Endothelial cell of umbilical vein (primary cell): ENCODE results near the gene NF2. TPM values are rescaled to one million over a fixed set of nuclear protein-coding genes. Genes with fewer than 3 reads are reported as not detected.

Experiments
- BruUV-seq: library from RNA; stranded (reverse); fragments of 400-500 nt; replicated peaks from 2 replicates; lab custom pipeline; 2021; lab: Mats Ljungman, UMichigan
- CTCF ChIA-PET: fragments of 300-600, 350-600 bp; sonication (Branson Sonifier 250); formaldehyde crosslinking; loops from one replicate; lab custom pipeline; 2021; ENCODE audit warnings: antibody characterized with exemption, inconsistent platforms; lab: Charles Lee
- POLR2A ChIA-PET: fragments of 300-600, 350-600 bp; sonication (Branson Sonifier 250); formaldehyde crosslinking; loops from one replicate; lab custom pipeline; 2021; ENCODE audit warnings: antibody characterized with exemption, inconsistent platforms; lab: Charles Lee
- DNase-seq: peaks from one replicate; pipeline ENCODE4 v3.0.0-alpha.2; 2011; ENCODE audit warnings: low read depth, low spot score
- FAIRE-seq: peaks from 2 replicates; lab custom pipeline; 2011; peaks lifted over from hg19 to GRCh38; lab: Jason Lieb, UNC
- H2AFZ ChIP-seq: 2 replicates; pipeline ENCODE4 v1.6.0; 2012; ENCODE audit warnings: low read depth, low read length, control low read depth, inconsistent platforms
- H3K27ac ChIP-seq: 2 replicates; pipeline ENCODE4 v1.5.1; 2011; ENCODE audit warnings: low read depth, mild to moderate bottlenecking, control low read depth, low read length, moderate library complexity; ENCODE audit not compliant: insufficient read depth
- H3K27me3 ChIP-seq, 2 experiments: 2 replicates each; pipeline versions ENCODE4 v1.6.0 to v1.6.1; 2011; ENCODE audit warnings: low read length in 2 of 2, mixed read lengths in 1 of 2; ENCODE audit not compliant: control insufficient read depth in 2 of 2, insufficient read depth in 2 of 2
- H3K36me3 ChIP-seq, 2 experiments: 2 replicates in 1 of 2; 3 replicates in 1 of 2; pipeline ENCODE4 v1.5.1; 2011; ENCODE audit warnings: low read length in 2 of 2, mild to moderate bottlenecking in 1 of 2, moderate library complexity in 1 of 2; ENCODE audit not compliant: control insufficient read depth in 2 of 2, insufficient read depth in 2 of 2; ENCODE audit errors: extremely low read depth in 1 of 2
- H3K4me1 ChIP-seq: 3 replicates; pipeline ENCODE4 v1.5.1; 2011; ENCODE audit warnings: mild to moderate bottlenecking, low read length; ENCODE audit not compliant: control insufficient read depth, insufficient read depth; ENCODE audit errors: extremely low read depth
- H3K4me2 ChIP-seq: 2 replicates; pipeline ENCODE4 v1.6.1; 2011; ENCODE audit warnings: low read length, control low read depth, mixed read lengths; ENCODE audit not compliant: insufficient read depth
- H3K4me3 ChIP-seq, 3 experiments: fragments of 200-600 bp in 1 of 3; sonication (generic), shearing (Covaris generic) in 1 of 3; replicated peaks in 1 of 3; 2 replicates each; pipeline ENCODE4 v1.5.1; 2011 to 2016; ENCODE audit warnings: control low read depth in 3 of 3, low read length in 3 of 3, mild to moderate bottlenecking in 2 of 3, inconsistent platforms in 1 of 3, low read depth in 1 of 3, moderate library complexity in 1 of 3; ENCODE audit not compliant: insufficient read depth in 1 of 3
- H3K79me2 ChIP-seq: 2 replicates; pipeline ENCODE4 v1.6.0; 2012; ENCODE audit warnings: low read length, inconsistent platforms; ENCODE audit not compliant: control insufficient read depth, insufficient read depth
- H3K9ac ChIP-seq: replicated peaks from 2 replicates; pipeline ENCODE3; 2011; ENCODE audit warnings: low read length, control low read depth; ENCODE audit not compliant: insufficient read depth; ENCODE audit errors: extremely low read depth
- H3K9me1 ChIP-seq: replicated peaks from 3 replicates; pipeline ENCODE4 v1.6.0; 2011; ENCODE audit warnings: mild to moderate bottlenecking, low read length; ENCODE audit not compliant: control insufficient read depth, insufficient read depth; ENCODE audit errors: extremely low read depth
- H3K9me3 ChIP-seq: replicated peaks from 2 replicates; pipeline ENCODE4 v1.5.1; 2012; ENCODE audit warnings: low read length, inconsistent platforms; ENCODE audit not compliant: control insufficient read depth, insufficient read depth
- H4K20me1 ChIP-seq: replicated peaks from 2 replicates; pipeline ENCODE3; 2011; ENCODE audit warnings: mild to moderate bottlenecking, low read length; ENCODE audit not compliant: control insufficient read depth, insufficient read depth; ENCODE audit errors: extremely low read depth
- EZH2 ChIP-seq: IDR thresholded peaks from 2 replicates; pipeline ENCODE4 v1.6.1; 2012; ENCODE audit warnings: borderline replicate concordance, low read depth, mild to moderate bottlenecking, moderate library complexity, low read length, inconsistent platforms; ENCODE audit not compliant: severe bottlenecking
- FOS ChIP-seq: IDR thresholded peaks from 2 replicates; pipeline ENCODE4 v1.6.1; 2011; ENCODE audit warnings: mild to moderate bottlenecking, low read length, moderate library complexity, borderline replicate concordance; ENCODE audit not compliant: insufficient read depth
- GATA2 ChIP-seq: IDR thresholded peaks from 2 replicates; pipeline ENCODE4 v1.7.0; 2011; ENCODE audit warnings: low read depth, mild to moderate bottlenecking, moderate library complexity, mixed read lengths, low read length; ENCODE audit not compliant: insufficient read length, insufficient read depth
- JUN ChIP-seq: IDR thresholded peaks from 2 replicates; pipeline ENCODE4 v1.6.1; 2011; ENCODE audit warnings: borderline replicate concordance, low read depth; ENCODE audit not compliant: insufficient read length, insufficient read depth
- MYC ChIP-seq: IDR thresholded peaks from one replicate; pipeline ENCODE4 v1.6.1; 2011; ENCODE audit warnings: mild to moderate bottlenecking, low read depth, low read length
- POLR2A ChIP-seq: IDR thresholded peaks from 2 replicates; pipeline ENCODE4 v1.6.1; 2012; ENCODE audit warnings: low read depth, mild to moderate bottlenecking, control low read depth, low read length
- POLR2AphosphoS5 ChIP-seq: IDR thresholded peaks from 2 replicates; pipeline ENCODE4 v1.6.1; 2012; ENCODE audit warnings: low read depth, mild to moderate bottlenecking, control low read depth, low read length, moderate library complexity; ENCODE audit not compliant: insufficient read depth
- dilution Hi-C: fragments of 300-500 bp; cut with MboI; formaldehyde crosslinking; loops from one replicate; pipeline ENCODE4 v1.15.0; 2019; ENCODE audit warnings: low sequenced_read_pairs; ENCODE audit not compliant: extremely low pct_ligation_motif_present
- intact Hi-C: fragments of 100-400 bp; cut with micrococcal nuclease; formaldehyde crosslinking; loops from one replicate; pipeline ENCODE4 v1.10.0; 2022
- polyA plus RNA-seq, 4 experiments: library from polyadenylated mRNA; depleted of rRNA in 3 of 4; stranded (reverse) in 3 of 4; unstranded in 1 of 4; fragments of >200 nt; gene quantifications; 2 replicates each; pipeline versions ENCODE4 v1.2.1 to v1.2.3, GENCODE V29; 2011 to 2012; ENCODE audit warnings: missing spikeins in 1 of 4
- total RNA-seq: library from RNA; stranded (reverse); gene quantifications from 2 replicates; pipeline ENCODE4 v1.2.3, GENCODE V29; 2021
- TF ChIP-seq, protein P1 (sequence below): IDR thresholded peaks from 2 replicates; pipeline ENCODE4 v1.6.1; 2011; ENCODE audit not compliant: insufficient read depth, insufficient read length
- TF ChIP-seq, protein P2 (sequence below), 2 donors: IDR thresholded peaks; 1 replicate in 1 of 2; 2 replicates in 1 of 2; pipeline ENCODE4 v1.5.1; 2011; ENCODE audit warnings: low read length in 2 of 2, mild to moderate bottlenecking in 2 of 2, moderate library complexity in 2 of 2, control low read depth in 1 of 2, inconsistent platforms in 1 of 2, low read depth in 1 of 2; ENCODE audit not compliant: insufficient read depth in 1 of 2; ENCODE audit errors: extremely low read depth in 1 of 2

Gene NF2
- total and polyA plus RNA-seq, 2 donors (not counting 3 experiments of a cell fraction or from before 2014, with no cell fraction given) = 27.8 to 115 TPM

DNA sequence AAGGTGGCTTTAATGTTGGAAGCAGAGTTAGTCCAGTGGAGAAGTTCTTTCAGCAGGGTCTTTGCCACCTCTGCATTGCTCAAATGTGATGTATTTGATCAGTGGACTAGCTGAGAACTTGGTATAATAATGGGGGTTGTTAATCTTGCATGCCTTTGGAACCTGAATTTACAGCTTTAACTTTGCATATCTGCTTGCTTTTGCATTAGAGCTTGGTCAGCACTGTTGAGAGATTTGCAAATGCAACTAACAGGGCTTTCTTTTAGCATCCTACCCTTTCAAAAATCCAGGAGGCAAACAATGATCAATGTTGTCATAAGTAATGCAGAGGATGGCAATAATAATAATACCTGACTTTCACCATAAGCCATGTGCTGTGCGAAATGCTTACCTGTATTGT is 48.2 kb downstream of the NF2 start:
- no peaks in the 10 kb centered on the region for H3K27me3 ChIP-seq
- intact Hi-C loops (no loop called here), dilution Hi-C loops (no loop called here)
- no TSS peak for BruUV-seq
- FAIRE-seq (no peak), DNase-seq (no peak)
- ChIA-PET CTCF (interaction anchor here (0.7 to 3.1 kb wide), 2 partner anchors 16 to 26 kb away, joined by 4 to 11 read pairs; no protein-coding TSS in a partner anchor), POLR2A (no interaction called here)
- no peak overlapping the region for H3K4me3 ChIP-seq
- TF ChIP-seq, protein P1, sequence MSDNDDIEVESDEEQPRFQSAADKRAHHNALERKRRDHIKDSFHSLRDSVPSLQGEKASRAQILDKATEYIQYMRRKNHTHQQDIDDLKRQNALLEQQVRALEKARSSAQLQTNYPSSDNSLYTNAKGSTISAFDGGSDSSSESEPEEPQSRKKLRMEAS = no peak
- TF ChIP-seq, protein P2, sequence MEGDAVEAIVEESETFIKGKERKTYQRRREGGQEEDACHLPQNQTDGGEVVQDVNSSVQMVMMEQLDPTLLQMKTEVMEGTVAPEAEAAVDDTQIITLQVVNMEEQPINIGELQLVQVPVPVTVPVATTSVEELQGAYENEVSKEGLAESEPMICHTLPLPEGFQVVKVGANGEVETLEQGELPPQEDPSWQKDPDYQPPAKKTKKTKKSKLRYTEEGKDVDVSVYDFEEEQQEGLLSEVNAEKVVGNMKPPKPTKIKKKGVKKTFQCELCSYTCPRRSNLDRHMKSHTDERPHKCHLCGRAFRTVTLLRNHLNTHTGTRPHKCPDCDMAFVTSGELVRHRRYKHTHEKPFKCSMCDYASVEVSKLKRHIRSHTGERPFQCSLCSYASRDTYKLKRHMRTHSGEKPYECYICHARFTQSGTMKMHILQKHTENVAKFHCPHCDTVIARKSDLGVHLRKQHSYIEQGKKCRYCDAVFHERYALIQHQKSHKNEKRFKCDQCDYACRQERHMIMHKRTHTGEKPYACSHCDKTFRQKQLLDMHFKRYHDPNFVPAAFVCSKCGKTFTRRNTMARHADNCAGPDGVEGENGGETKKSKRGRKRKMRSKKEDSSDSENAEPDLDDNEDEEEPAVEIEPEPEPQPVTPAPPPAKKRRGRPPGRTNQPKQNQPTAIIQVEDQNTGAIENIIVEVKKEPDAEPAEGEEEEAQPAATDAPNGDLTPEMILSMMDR (IDR thresholded peaks at IDR 0.05; ENCODE audit: extremely low read depth in 1 of 2, insufficient read depth in 1 of 2, low read depth in 1 of 2, low read length in 2 of 2) = no peak
- no peak for TF ChIP-seq FOS
- TF ChIP-seq POLR2AphosphoS5 = no peak
- TF ChIP-seq GATA2 = no peak
- TF ChIP-seq JUN = no peak
- TF ChIP-seq POLR2A = no peak
- no peak for TF ChIP-seq EZH2
- no peak for TF ChIP-seq MYC
- no peak overlapping the region for H3K9ac ChIP-seq
- no peaks in the 10 kb centered on the region for H3K9me3 ChIP-seq
- H3K36me3 ChIP-seq = peaks cover 6 to 11% of the 10 kb centered on the region in 2 experiments
- no peak overlapping the region for H3K27ac ChIP-seq
- no peaks in the 10 kb centered on the region for H3K9me1 ChIP-seq
- no peak overlapping the region for H2AFZ ChIP-seq
- no peak overlapping the region for H3K4me2 ChIP-seq
- H4K20me1 ChIP-seq = no peaks in the 10 kb centered on the region
- no peaks in the 10 kb centered on the region for H3K79me2 ChIP-seq
- no peaks in the 10 kb centered on the region for H3K4me1 ChIP-seq
